HG02840 (cell line): ENCODE measurements around the gene MID1.

Experiments used
- ATAC-seq: cut with Tn5 transposase; IDR thresholded peaks from one replicate; pipeline ENCODE4 v1.9.1; 2021; ENCODE audit warnings: mild to moderate bottlenecking, moderate library complexity, moderate number of reproducible peaks; ENCODE audit not compliant: unreplicated experiment, low FRiP score

MID1 gene

DNA sequence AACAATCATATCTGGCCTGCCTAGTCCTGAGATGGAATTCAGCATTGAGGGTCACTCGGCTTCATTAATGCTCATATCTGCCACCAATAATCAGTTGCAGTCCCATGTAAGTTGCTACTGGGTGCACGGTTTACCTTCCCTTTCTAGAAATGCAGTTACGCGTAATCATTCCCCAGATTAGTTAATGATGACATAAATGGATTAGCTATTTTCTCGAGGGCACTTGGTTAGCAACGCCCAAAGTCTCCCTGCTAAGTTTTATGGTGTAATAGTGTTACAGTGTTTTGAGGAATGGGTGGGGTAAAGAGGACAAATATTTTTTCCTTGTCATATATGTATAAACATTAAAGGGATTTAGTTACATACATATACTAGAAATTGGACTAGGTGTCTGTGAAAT lies 118.8 kb downstream of the MID1 start:
- ATAC-seq = no peak

DNA sequence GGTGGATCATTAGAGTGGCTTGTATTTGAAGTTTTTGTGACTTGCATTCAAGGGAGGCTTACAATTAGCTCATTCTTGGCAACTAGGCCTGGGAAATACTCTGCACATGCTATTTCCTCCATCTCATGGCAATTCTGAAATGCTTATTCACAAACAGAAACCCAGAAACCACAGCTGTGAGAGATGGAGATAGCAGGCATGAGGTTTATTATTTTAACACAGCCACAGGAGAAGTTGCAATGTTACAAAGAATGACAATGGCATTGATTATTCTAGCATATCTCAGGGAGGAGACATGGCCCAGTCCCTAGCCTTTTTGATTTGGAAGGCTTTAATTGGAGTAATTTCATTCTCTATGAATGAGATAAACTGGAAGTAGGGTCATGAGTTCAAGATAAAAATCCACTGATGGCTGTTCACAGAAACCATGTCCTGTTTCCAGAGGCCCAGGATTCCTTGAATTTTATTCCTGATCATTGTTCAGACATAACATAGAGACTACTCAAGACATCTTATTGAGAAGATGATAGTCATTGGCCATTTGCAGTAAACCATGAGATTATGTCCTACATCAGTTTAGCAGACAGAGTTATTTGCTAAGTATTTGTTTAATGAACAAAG lies 123.9 kb downstream of the MID1 start:
- ATAC-seq = no peak

DNA sequence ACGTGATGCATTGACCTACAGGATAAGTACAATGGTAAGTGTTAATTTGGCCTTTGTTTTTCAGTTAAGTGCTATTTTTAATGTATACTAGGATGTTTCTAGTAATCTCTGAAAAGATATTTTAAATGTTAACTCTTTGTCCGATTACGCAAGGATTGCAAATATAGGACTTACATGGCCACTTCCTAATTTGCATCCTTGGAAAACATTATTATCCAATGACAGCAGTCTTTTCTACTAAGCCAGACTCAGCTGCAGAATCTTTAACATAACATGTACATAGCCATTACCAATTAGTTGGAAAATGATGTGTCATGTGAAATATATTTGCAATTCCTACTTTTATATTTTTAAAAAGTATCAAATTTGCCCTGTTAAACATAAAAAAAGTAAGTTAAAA lies 124.7 kb downstream of the MID1 start:
- ATAC-seq = no peak

DNA sequence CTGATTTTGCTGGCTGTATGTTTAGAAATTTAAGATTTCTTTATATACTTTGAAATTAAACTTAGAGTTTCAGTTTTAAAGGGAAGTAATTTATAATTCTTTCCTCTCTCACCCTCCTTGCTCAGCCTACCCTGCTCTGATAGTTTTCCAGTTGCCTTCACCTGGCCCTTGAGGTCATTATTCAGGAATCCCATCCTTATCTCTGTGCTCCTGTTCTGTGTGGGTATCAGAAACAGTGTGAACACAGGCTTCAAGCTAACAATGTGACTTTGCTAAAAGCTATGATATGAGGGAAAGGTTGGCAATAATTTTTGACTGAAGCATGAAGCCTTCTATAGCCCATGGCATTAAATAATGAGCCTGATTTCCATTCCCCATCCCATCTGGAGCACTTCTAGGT lies 128.1 kb downstream of the MID1 start:
- no peak for ATAC-seq

DNA sequence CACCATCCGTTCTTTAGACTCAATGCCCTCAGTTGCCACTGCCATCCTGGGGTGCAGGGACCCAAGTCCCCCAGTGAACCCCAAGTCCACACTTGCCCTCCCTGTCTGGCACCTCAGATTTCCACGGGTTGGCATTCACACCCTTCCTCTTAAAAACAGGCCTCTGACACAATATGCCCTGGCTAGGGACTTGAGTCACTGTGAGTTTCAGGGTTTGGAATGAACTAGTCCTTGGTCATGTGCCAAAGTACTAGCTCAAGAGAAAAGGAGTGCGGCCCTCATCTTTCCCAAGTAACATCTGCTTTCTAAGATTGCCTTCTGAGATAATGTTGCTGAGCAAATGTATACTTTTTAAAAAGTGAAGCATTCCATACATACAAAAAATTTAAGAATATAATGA lies 134.0 kb downstream of the MID1 start:
- no peak for ATAC-seq

DNA sequence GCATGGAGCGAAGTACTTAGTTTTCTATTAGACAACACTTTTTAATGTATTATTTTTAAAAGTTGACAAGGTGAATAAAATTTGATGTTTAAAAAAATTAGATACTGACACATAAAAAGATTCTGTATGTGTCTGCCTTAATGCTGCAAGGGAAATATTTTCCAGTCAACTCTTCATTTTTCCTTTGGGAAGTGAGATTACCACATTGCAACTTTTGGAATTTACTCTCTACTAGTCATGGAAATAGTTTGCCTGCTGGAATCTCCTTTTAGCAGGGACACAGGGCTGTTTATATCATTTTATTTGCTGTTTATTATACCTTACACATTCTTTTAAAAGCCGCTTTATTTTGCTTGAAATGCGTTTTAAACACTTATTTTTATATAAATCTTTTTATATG lies 135.1 kb downstream of the MID1 start:
- no peak for ATAC-seq

DNA sequence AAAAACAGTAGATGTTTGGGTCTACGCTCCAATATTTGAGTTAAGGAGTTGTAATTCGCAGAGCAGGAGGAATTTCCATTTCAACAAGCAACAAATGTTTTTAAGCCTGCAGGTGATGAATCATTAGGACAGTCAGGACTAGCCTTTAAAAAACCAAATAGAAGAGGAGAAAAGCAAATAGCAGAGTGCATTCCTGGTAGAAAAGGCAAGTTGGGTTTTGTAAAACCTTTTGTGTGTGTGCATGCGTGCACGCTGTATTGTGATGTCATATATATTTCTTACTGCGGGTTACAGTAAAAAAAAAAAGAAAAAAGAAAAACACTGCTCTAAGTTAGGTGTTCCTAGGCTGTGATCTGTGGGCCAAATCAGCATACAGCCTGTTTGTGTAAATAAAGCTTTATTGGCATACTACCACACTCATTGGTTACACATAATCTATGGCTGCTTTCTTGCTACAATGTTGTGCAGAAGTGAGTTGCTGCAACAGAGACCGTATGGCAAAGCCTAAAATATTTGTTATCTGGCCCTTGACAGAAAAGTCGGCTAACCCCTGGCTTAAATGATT lies 135.6 kb downstream of the MID1 start:
- ATAC-seq = no peak

DNA sequence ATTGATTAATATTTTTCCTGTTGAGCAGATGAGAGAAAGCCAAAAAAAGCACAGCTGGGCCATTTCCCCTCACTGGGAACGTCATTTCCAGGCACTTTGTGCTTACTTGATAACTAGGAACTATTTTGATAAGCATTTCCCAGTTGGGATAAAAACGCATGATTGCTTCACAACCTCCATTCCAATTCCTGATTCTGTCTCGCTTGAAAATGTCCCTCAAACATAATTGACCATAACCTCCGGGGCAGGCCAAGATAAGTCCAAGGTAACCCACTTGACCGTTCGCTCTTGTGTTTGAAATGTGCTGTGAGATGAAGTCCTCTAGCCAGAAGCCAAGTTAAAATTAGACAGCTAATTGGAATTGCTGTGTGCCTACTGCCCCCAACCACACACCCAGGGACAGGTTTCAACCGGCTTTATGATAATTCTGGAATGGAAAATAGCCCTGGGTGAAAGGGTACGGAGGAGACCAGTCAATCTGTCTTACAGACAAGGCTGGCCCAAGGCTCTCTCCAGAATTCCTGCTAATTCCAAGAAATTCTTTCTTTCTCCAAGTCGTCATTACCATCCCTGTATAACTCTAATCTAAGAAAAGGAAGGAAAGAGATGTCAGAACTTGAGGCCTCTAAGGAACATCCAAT lies 137.1 kb downstream of the MID1 start:
- ATAC-seq = no peak

DNA sequence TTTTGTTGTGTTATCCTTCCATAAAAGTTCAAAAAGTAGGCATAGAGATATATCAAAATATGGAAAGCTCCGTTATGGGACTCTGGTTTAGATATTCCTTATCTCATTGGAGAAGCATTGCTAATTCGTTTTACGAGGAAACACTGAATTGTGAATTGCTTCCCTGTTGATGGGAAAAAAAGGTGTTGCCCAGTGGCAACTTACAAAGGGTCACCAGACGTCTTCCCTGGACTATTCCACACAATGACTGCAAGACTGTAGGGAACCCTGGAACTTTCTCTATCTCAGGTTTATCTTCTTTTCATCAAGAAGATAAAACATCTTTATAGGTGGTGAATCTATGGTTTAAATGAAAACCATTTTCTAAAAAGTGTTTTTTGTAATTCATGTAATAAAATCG lies 137.7 kb downstream of the MID1 start:
- no peak for ATAC-seq

DNA sequence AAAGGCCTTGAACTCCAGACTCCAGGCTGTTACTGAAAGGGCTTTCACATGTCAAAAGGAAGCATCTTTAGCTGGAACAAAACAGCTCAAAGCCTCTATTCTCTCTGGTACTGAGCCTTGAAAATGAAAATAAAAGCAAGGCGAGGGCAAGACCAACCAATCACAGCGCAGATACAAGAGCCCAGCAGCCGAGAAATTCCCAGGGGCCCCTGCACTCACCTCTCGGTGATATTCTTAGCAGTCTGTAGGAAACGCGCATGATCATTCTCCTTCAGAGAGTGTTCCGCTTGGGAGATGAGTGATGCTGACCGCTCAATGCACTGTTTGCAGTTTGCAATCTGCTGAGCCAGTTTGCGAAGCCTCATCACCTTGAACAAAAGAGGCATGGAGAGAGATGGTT lies 138.1 kb downstream of the MID1 start:
- ATAC-seq = no peak

DNA sequence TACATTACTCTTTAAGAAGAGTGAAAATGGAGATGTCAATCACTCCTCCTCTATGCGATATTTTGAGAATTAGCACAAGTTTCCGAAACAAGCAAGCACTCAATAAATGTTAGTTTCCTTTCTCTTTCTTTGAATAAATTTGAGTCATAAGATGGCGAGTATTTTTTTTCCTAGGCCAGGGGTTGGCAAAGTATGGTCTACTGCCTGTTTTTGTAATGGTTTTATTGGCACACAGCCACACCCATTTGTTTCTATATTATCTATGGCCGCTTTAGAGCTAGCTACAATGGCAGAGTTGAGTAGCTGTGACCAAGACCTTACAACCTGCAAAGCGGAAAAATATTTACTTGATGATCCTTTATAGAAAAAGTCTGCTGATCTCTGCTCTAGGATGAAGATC lies 139.5 kb downstream of the MID1 start:
- ATAC-seq = no peak

DNA sequence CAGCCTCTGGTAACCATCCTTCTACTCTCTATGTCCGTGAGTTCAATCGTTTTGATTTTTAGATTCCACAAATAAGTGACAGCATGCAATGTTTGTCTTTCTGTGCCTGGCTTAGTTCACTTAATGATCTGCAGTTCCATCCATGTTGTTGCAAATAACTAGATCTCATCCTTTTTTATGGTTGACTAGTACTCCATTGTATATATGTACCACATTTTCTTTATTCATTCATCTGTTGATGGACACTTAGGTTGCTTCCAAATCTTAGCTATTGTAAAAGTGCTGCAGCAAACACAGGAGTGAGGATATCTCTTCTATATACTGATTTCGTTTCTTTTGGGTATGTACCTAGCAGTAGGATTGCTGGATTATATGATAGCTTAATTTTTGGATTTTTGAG lies 140.9 kb downstream of the MID1 start:
- ATAC-seq = no peak

DNA sequence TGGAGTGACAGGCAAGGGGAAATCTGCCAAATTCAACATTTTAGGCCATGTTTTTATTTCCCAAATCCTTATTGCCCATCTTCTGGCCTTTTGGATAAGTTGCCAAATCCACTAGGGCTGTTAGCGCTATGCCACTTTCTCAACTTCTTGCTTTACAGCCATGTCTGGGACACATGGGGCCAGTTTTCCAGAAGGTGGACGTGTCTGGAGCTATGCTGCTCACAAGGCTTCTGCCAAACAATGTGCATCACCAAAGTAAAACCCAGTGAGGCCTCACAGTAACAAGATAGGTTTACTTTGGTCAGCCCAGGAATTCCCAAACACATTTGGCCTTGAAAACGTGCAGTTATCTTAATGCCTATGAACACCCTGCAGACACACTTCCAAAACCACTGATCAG lies 142.9 kb downstream of the MID1 start:
- no peak for ATAC-seq

DNA sequence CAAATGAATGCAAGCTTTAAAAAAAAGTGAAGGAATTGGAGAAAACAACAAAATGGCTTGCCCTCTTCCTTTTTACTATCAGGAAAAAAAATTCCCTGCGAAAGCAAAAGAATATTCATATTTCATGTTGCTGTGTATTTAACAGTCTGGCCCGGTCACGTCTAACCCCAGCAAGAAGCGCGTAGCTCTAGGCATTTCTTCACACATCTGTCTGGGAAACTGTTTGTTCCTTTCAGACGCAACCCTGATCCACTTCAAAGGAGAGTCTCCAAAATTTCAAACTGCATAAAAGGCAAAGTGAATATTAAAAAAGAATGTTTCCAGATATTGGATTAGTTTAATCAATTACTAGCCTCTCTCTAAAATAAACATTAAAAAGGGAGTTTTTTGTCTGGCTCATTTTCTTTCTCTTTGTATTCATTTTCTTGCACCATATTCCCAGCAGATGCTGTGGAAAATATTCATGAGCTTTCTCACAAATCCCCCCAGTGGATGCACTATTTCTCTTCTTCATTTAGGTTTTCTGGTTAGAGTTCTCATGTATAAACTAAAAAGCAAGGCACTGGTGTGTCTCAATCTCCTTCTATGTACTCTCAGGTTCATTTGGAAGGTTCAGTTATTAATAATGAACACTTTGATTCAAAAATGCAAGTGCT lies 145.3 kb downstream of the MID1 start:
- ATAC-seq = no peak

DNA sequence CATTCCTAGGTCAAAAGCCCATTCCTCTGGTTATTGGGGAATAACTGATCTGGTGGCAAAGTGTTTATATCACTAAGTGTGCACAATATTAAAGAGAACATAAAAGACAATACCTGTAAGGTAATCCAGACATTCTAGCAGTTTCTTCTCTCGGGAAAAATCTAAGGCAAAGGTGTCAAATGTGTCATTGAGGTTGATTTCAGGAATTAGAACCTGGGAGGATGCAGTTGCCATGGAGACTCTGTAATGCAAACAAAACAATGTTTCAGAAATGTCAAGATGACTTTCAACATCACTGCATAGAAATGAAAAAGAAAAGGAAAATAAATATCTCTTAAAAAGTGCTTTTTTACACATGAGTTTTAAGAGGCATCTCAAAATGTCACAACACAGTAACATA lies 145.9 kb downstream of the MID1 start:
- ATAC-seq = no peak

DNA sequence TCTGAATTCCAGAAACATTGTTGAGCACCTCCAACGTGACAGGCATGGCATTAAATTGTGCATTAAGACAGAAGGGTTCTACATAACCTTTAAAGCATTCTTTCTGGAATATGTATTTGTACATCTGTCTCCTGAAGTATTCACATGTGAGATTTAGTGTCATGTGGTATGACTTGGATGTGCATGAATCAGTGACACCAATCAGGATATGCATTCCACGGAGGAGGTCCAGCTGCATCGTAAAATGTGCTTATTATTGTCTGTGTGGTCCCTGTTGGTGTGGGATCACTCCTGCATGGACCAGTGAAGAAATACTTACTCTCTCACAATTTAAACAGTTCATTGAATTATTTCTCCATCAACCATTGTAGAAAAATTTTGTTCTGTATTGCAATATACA lies 149.0 kb downstream of the MID1 start:
- no peak for ATAC-seq

DNA sequence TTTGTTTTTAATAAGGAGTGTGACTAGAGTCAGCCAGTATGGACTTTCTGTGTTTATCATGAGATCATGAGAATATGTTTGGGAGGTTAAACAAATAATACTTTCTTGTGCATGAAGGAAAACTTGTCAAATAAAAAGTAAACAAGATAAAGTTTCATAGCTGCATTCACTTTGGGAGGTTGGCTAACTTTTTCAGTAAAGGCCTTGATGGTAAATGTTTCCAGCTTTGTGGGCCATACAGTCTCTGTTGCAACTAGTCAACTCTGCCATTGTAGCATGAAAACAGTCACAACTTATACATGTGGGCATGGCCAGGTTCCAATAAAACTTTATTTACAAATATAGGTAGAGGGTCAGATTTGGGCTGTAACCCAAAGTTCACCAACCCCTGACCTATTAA lies 150.4 kb downstream of the MID1 start:
- ATAC-seq = no peak

DNA sequence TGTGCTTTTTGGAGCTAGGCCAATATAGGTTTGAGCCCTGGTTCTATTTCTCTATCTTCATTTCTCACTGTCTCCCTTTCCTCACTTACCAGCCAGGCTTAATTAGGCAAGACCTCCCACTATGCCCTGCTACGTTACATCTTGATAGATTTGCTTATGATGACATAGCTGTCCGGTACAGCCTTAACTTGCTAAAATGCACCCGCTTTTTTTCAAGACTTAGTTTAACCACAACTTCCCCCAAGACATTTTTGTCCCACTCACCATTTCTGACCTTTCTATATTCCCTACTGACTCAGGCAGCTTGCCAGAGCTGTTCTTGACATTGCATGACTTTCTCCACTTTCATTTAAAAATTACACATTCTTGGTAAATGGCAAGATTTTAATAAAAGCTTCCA lies 152.6 kb downstream of the MID1 start:
- ATAC-seq = no peak

DNA sequence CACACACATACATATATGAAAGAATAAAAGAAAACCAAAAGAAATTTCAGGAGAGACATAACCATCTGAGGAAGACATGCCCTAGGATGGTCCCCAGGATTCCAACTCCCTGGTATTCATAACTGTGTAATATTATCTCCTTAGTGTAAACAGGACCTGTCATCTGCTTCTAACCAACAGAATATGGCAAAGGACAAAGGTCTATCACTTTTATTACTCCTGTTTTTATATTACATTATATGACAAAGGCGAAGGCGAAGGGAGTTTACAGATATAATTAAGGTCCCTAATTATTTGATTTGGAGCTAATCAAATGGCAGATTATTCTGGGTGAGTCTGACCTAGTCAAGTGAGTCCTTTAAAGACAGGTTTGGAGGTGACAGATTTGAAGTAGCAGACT lies 155.1 kb downstream of the MID1 start:
- no peak for ATAC-seq

DNA sequence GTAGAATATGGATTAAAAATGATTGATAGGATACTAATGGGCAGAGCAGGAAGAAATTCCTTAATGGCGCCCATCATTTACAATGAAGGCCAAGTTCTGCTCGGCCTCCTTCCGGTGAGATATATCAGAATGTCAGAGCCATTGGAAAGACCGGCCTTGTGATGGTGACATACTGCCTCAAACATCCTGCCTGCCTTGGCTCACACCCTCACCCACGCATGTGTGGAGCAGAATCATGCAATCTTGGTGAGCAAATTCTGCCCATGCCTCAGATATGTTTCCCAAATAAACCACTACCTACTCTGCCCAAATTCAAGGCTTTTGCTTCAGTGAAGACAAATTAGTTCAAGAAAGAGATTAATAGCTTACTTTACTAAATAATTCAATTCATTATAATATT lies 163.3 kb downstream of the MID1 start:
- ATAC-seq = no peak

DNA sequence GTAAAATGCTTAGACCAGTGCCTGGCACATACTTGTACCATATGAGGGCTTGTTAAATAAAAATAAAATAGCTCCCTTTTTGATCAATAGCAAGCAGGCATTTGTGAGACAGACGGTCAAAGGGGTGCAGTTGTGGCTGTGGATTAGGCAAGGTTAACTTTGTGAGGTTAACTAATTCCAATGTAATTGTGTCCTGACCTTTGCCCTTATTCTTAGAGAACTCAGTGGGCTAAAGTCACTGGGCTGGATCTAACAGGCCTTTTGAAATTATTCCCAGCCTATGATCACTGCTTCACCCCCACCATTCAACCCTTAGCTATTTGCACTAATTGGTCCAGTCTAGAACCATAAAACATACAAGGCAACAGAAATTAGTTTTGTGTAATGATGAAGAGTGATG lies 166.4 kb downstream of the MID1 start:
- no peak for ATAC-seq

DNA sequence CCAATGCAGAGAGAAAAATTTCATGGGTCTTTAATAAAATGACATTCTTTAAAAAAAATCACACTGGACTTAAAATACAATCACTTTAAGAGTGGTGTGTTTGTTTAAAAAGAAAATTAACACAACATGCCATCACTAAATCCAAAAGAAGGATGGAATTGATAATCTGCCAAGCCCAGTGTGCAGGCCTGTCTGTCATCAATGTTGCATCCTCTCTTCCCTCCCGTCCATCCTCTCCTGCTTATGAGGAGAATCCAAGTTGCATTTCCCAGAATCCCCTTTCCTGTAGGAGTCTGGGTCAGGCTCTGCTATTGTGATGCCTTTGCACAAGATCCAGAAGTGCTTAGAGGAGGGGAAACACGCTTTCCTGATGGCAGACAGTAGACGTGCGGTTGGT lies 169.4 kb downstream of the MID1 start:
- no peak for ATAC-seq
